Heart right ventricle (tissue), 16 donors: Measurements from ENCODE around the gene TTN. TPM values are rescaled to one million over a fixed set of nuclear protein-coding genes. Genes with fewer than 3 reads are reported as not detected.

Experiments used
- ATAC-seq, 8 donors: fragments of 200-7000 bp; cut with Tn5 transposase; one replicate each; pipeline ENCODE4 v1.9.1; 2020; ENCODE audit warnings: mild to moderate bottlenecking in 8 of 8, moderate library complexity in 8 of 8, moderate number of reproducible peaks in 1 of 8
- DNase-seq, 2 donors: peaks; one replicate each; pipeline ENCODE4 v3.0.0-alpha.2; 2020
- H3K27ac ChIP-seq, 10 donors: fragments of 200-600 bp; sonication (generic) in 2 of 10; one replicate each; pipeline versions ENCODE4 v1.5.0 to v1.8.0; 2020 to 2022; ENCODE audit warnings: mild to moderate bottlenecking in 3 of 10
- H3K27me3 ChIP-seq, 7 donors: fragments of 200-600 bp; one replicate each; pipeline ENCODE4 v1.8.0; 2021 to 2022; ENCODE audit warnings: mild to moderate bottlenecking in 2 of 7
- H3K36me3 ChIP-seq, 9 donors: fragments of 200-600 bp; sonication (generic) in 1 of 9; one replicate each; pipeline versions ENCODE4 v1.5.0 to v1.8.0; 2020 to 2022; ENCODE audit warnings: mild to moderate bottlenecking in 2 of 9
- H3K4me1 ChIP-seq, 9 donors: fragments of 200-600 bp; sonication (generic) in 1 of 9; one replicate each; pipeline versions ENCODE4 v1.5.0 to v1.8.0; 2020 to 2022; ENCODE audit warnings: mild to moderate bottlenecking in 4 of 9
- H3K4me3 ChIP-seq, 10 donors: fragments of 200-600 bp; sonication (generic) in 2 of 10; one replicate each; pipeline versions ENCODE4 v1.5.0 to v1.8.0; 2020 to 2022; ENCODE audit warnings: mild to moderate bottlenecking in 7 of 10, moderate library complexity in 2 of 10
- H3K9me3 ChIP-seq, 11 donors: fragments of 200-600 bp in 10 of 11; sonication (generic) in 2 of 11; one replicate each; pipeline versions ENCODE4 v1.5.0 to v1.8.0; 2013 to 2022; ENCODE audit warnings: mild to moderate bottlenecking in 2 of 11, control low read depth in 1 of 11, moderate library complexity in 1 of 11
- CTCF ChIP-seq, 9 donors: fragments of 200-600 bp; sonication (generic) in 2 of 9; IDR thresholded peaks; one replicate each; pipeline versions ENCODE4 v1.5.0 to v1.8.0; 2021 to 2022; ENCODE audit warnings: antibody characterized with exemption in 9 of 9, mild to moderate bottlenecking in 5 of 9, moderate library complexity in 1 of 9
- WGBS, 2 donors: extraction: QIAGEN DNeasy Blood & Tissue Kit; methylation state at CpG; one replicate each; pipeline ENCODE4 v1.1.7; 2013; ENCODE audit warnings: inconsistent platforms in 1 of 2; 5-methylcytosine and 5-hydroxymethylcytosine counted together
- intact Hi-C, 10 donors: fragments of 100-400 bp; cut with DNase I; formaldehyde crosslinking; loops; one replicate each; pipeline versions ENCODE4 v1.11.1 to v1.14.2; 2022
- polyA plus RNA-seq, 2 donors: library from polyadenylated mRNA; stranded (reverse); fragments of 200-250 nt; gene quantifications; one replicate each; pipeline ENCODE4 v1.2.3, GENCODE V29; 2013
- total RNA-seq, 10 donors: library from RNA; stranded (reverse); fragmentation: NEBNext Ultra II Directional in 3 of 10; extraction: Animal tissue kit (Norgen Biotek cat#: 25700) in 3 of 10; gene quantifications; one replicate each; pipeline versions ENCODE4 v1.2.1 to v1.2.4, GENCODE V29; 2021 to 2023
- donor health status: Arrhythmogenic right ventricular cardiomyopathy.
- donor health status: ischemic (EF 13 %, LVEDD 7.1; RV severe dilation, severe dysfunction).
- donor health status: healthy with polysubstance abuse.
- donor health status: DM: no; HTN: yes; CAD: no.
- donor health status: DM: no; HTN: no; CAD: no.
- donor health status: ischemic (EF 25% LVEDD 6.9; RV normal size, moderate dysfunction).
- donor health status: ischemic (EF 25% LVEDD 5.7; RV mildly dilated, moderate dysfunction).
- donor health status: healthy.
- donor health status: DM: yes; HTN: yes; CAD: no.
- donor health status: Ischemic cardiomyopathy.
- donor health status: ischemic (EF 35%, LVEDD 5.7; RV mildly dilated, moderate dysfunction).
- donor health status: nonischemic (EF 11% LVEDD 7.7; RV severe dilation, severe dysfunction).
- donor health status: DM: yes; HTN: yes; CAD: no.
- donor health status: PGD.
- donor health status: ischemic (EF 29% LVEDD 5.4; RV normal size, mild dysfunction).
- donor health status: nonischemic (EF 23%, LVEDD 6.1; RV moderate dilation, normal function).

The TTN gene
- total and polyA plus RNA-seq, 12 donors: 65.7 to 4,921 (median 3,636) TPM

GRCh38 chr2:178800510-178800909 lies 6.7 kb downstream of the TTN start:
- Histone ChIP-seq H3K4me3 (peak overlapping the region in 8 of 10 donors; percentile 2 to 62 (median 51)), H3K36me3 (peaks cover 0 to 91% (median 22%) of the 10 kb centered on the region in 9 donors), H3K9me3 (peaks cover 0 to 8% (median 0%) of the 10 kb centered on the region in 11 donors), H3K27ac (peak overlapping the region; percentile 46 to 95 (median 83)), H3K27me3 (no peaks in the 10 kb centered on the region), H3K4me1 (peaks cover 0 to 28% (median 0%) of the 10 kb centered on the region in 9 donors)
- WGBS, 2 donors: 57 to 72% methylated on average over 7 of the region's 7 CpGs
- ATAC-seq (peak; percentile 27 to 72 (median 62)), DNase-seq (peak in 1 of 2 donors; percentile 44)
- intact Hi-C loops: loop anchor here in 2 of 10 donors (5.0 to 10.0 kb wide), 2 partner anchors 62 to 64 kb away; no protein-coding TSS in a partner anchor
- TF ChIP-seq CTCF (IDR thresholded peaks at IDR 0.05): no peak

GRCh38 chr2:178799305-178799704 lies 7.9 kb downstream of the TTN start:
- DNase-seq (no peak), ATAC-seq (peak in 5 of 8 donors; percentile 6 to 43 (median 12))
- 64 to 74% methylated on average over 19 of the region's 19 CpGs for WGBS, 2 donors
- peaks cover 0 to 39% (median 5%) of the 10 kb centered on the region in 9 donors for H3K4me1 ChIP-seq
- no peaks in the 10 kb centered on the region for H3K27me3 ChIP-seq
- H3K4me3 ChIP-seq: peak overlapping the region in 8 of 10 donors; percentile 1 to 62 (median 50)
- peaks cover 0 to 100% (median 26%) of the 10 kb centered on the region in 9 donors for H3K36me3 ChIP-seq
- peaks cover 0 to 8% (median 0%) of the 10 kb centered on the region in 11 donors for H3K9me3 ChIP-seq
- H3K27ac ChIP-seq: peak overlapping the region in 7 of 10 donors; percentile 64 to 95 (median 88)
- intact Hi-C loops: loop anchor here in 5 of 10 donors (5.0 to 10.0 kb wide), 2 partner anchors 113 to 115 kb away; no protein-coding TSS in a partner anchor
- no peak for TF ChIP-seq CTCF (IDR thresholded peaks at IDR 0.05)

- DNase-seq (no peak), ATAC-seq (no peak)
- TF ChIP-seq CTCF (IDR thresholded peaks at IDR 0.05): peak; percentile 51 to 82 (median 66)
- 81 to 88% methylated on average over 2 of the region's 2 CpGs for WGBS, 2 donors
- peaks cover 0 to 52% (median 8%) of the 10 kb centered on the region in 9 donors for H3K4me1 ChIP-seq
- intact Hi-C loops: loop anchor here (1.0 to 10.0 kb wide), 4 partner anchors 116 to 119 kb away; no protein-coding TSS in a partner anchor
- no peak overlapping the region for H3K4me3 ChIP-seq
- no peak overlapping the region for H3K27ac ChIP-seq
- no peaks in the 10 kb centered on the region for H3K27me3 ChIP-seq
- H3K9me3 ChIP-seq: peaks cover 0 to 8% (median 0%) of the 10 kb centered on the region in 11 donors
- peaks cover 0 to 99% (median 30%) of the 10 kb centered on the region in 9 donors for H3K36me3 ChIP-seq
Observed at GRCh38 chr2:178796079-178796677, 11.0 kb downstream of the TTN start.

- DNase-seq (no peak), ATAC-seq (no peak)
- no peak overlapping the region for H3K4me3 ChIP-seq
- no peak for TF ChIP-seq CTCF (IDR thresholded peaks at IDR 0.05)
- H3K27ac ChIP-seq: no peak overlapping the region
- no peaks in the 10 kb centered on the region for H3K27me3 ChIP-seq
- 62 to 72% methylated on average over 5 of the region's 5 CpGs for WGBS, 2 donors
- H3K9me3 ChIP-seq: no peaks in the 10 kb centered on the region
- H3K36me3 ChIP-seq: peaks cover 0 to 98% (median 18%) of the 10 kb centered on the region in 9 donors
- H3K4me1 ChIP-seq: peaks cover 0 to 45% (median 0%) of the 10 kb centered on the region in 9 donors
- intact Hi-C loops: no loop called here
Observed at GRCh38 chr2:178787934-178788333, 19.3 kb downstream of the TTN start.
